GM12892 (cell line): ENCODE measurements around the gene MISP.

Experiments used
- POLR2A ChIP-seq: IDR thresholded peaks from 2 replicates; pipeline ENCODE4 v1.6.1; 2011; ENCODE audit warnings: low read depth, low read length, control low read depth
- POLR2AphosphoS5 ChIP-seq: IDR thresholded peaks from 2 replicates; pipeline ENCODE4 v1.6.1; 2011; ENCODE audit warnings: low read depth, low read length, control low read depth
- TAF1 ChIP-seq: IDR thresholded peaks from 2 replicates; pipeline ENCODE4 v1.6.1; 2011; ENCODE audit warnings: low read depth, mild to moderate bottlenecking, control low read depth, low read length, borderline replicate concordance

DNA sequence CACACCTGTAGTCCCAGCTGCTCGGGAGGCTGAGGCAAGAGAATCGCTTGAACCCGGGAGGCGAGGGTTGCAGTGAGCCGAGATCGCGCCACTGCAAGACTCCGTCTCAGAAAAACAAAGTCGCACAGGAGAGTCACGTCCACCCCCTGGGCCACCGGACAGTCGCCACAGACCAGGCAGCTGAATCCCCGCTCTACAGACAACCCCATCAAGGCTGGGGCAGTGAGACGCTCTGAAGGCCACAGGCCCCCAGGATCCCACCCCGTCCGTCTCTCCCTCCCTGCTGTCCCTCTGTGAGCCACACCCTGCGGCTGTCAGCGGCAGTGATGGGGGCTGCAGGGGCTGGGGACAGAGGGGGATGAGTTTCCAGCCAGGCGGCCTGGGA, 30.9 kb downstream of the MISP start:
- TF ChIP-seq POLR2AphosphoS5 = no peak
- no peak for TF ChIP-seq POLR2A
- no peak for TF ChIP-seq TAF1
